Thyroid gland (tissue), 4 donors: ENCODE measurements around the gene NME3.

Experiments used
- CTCF ChIP-seq, 6 experiments: fragments of 200-600 bp in 3 of 6; fragments of 450-650 bp in 3 of 6; sonication (generic) in 3 of 6; IDR thresholded peaks; one replicate each; pipeline ENCODE4 v1.5.1; 2016 to 2019; ENCODE audit warnings: antibody characterized with exemption in 6 of 6, mild to moderate bottlenecking in 2 of 6, inconsistent platforms in 1 of 6, moderate library complexity in 1 of 6
- POLR2A ChIP-seq, 2 donors: fragments of 450-650 bp; IDR thresholded peaks; one replicate each; pipeline ENCODE4 v1.6.1; 2017; ENCODE audit warnings: antibody characterized with exemption in 2 of 2, mild to moderate bottlenecking in 2 of 2, moderate library complexity in 1 of 2

GRCh38 chr16:1766231-1766630 is 5.1 kb downstream of the NME3 start:
- TF ChIP-seq CTCF (IDR thresholded peaks at IDR 0.05) (no peak), POLR2A (IDR thresholded peaks at IDR 0.05) (no peak)
